ENCODE data around the gene CBFB. TPM values are rescaled to one million over a fixed set of nuclear protein-coding genes. Genes with fewer than 3 reads are reported as not detected.

CBFB gene
- total and polyA plus RNA-seq, 2 of the 13 experiments (the other 11 are each of a cell fraction or from before 2014, with no cell fraction given), result 22.1 to 70.8 TPM

- TF ChIP-seq ZBTB39 (CRISPR knock-in tag; IDR thresholded peaks at IDR 0.05) (no peak), KLF12 (CRISPR knock-in tag; IDR thresholded peaks at IDR 0.05; ENCODE audit: borderline replicate concordance) (no peak; the same call in 1 of the 2 replicates), SNAPC5 (CRISPR knock-in tag; IDR thresholded peaks at IDR 0.05; ENCODE audit: borderline replicate concordance) (no peak), ZMYM2 (CRISPR knock-in tag; IDR thresholded peaks at IDR 0.05) (no peak), PLSCR1 (CRISPR knock-in tag; IDR thresholded peaks at IDR 0.05; ENCODE audit: borderline replicate concordance) (0 out of 2 replicates have a peak, but pooled peaks have one; percentile 83), SP140L (CRISPR knock-in tag; IDR thresholded peaks at IDR 0.05; ENCODE audit: borderline replicate concordance) (peak; percentile 64; the same call in 1 of the 2 replicates), ZNF142 (CRISPR knock-in tag; IDR thresholded peaks at IDR 0.05) (peak; percentile 97; the same call in 1 of the 2 replicates), ZNF672 (CRISPR knock-in tag; IDR thresholded peaks at IDR 0.05) (no peak), ARHGAP35 (CRISPR knock-in tag; IDR thresholded peaks at IDR 0.05; ENCODE audit: borderline replicate concordance) (peak; percentile 82; the same call in 1 of the 2 replicates), ZSCAN30 (CRISPR knock-in tag; IDR thresholded peaks at IDR 0.05) (no peak), ZNF207 (IDR thresholded peaks at IDR 0.05; ENCODE audit: borderline replicate concordance) (no peak), ATF6 (CRISPR knock-in tag; conservative IDR thresholded peaks at IDR 0.05) (no peak), TFDP2 (CRISPR knock-in tag; IDR thresholded peaks at IDR 0.05) (peak; percentile 77), ZFP90 (CRISPR knock-in tag; IDR thresholded peaks at IDR 0.05; ENCODE audit: borderline replicate concordance) (peak; percentile 82; the same call in 1 of the 2 replicates)
Observed at GRCh38 chr16:67028696-67029253, at the start of gene CBFB (continued).
